Putamen (tissue), 1 donor: Measurements from ENCODE around the gene LRP10.
"Not testable (repeated sequence)": the region's sequence is repeated elsewhere in the genome, so short reads cannot be mapped to it uniquely, and the experiment has no call there.

Experiments used
- DNase-seq: peaks from one replicate; pipeline ENCODE4 v3.0.0-alpha.2; 2016; ENCODE audit warnings: low spot score

Gene LRP10

GRCh38 chr14:22887260-22887989 lies 15.9 kb downstream of the LRP10 start:
- no peak for DNase-seq

GRCh38 chr14:22887990-22888378 lies 16.4 kb downstream of the LRP10 start:
- DNase-seq: peak; percentile 65

- DNase-seq: no peak
Observed at GRCh38 chr14:22888662-22889061, 17.1 kb downstream of the LRP10 start.

- no peak for DNase-seq
Observed at GRCh38 chr14:22890416-22890815, 18.9 kb downstream of the LRP10 start.

- no peak for DNase-seq
Observed at GRCh38 chr14:22892488-22892887, 20.9 kb downstream of the LRP10 start.

GRCh38 chr14:22893706-22894105 lies 22.2 kb downstream of the LRP10 start:
- no peak for DNase-seq

- DNase-seq: no peak
Observed at GRCh38 chr14:22895402-22895801, 23.9 kb downstream of the LRP10 start.

GRCh38 chr14:22896356-22896755 lies 24.8 kb downstream of the LRP10 start:
- no peak for DNase-seq

GRCh38 chr14:22896760-22897159 lies 25.2 kb downstream of the LRP10 start:
- DNase-seq: no peak

- DNase-seq: no peak
Observed at GRCh38 chr14:22897357-22897756, 25.8 kb downstream of the LRP10 start.

GRCh38 chr14:22898302-22899090 lies 27.0 kb downstream of the LRP10 start:
- DNase-seq: no peak

GRCh38 chr14:22900081-22900799 lies 28.7 kb downstream of the LRP10 start:
- no peak for DNase-seq

- DNase-seq: no peak
Observed at GRCh38 chr14:22901799-22902198, 30.3 kb downstream of the LRP10 start.

- no peak for DNase-seq
Observed at GRCh38 chr14:22903742-22904087, 32.2 kb downstream of the LRP10 start.

- no peak for DNase-seq
Observed at GRCh38 chr14:22905627-22906026, 34.1 kb downstream of the LRP10 start.

GRCh38 chr14:22906073-22906472 lies 34.5 kb downstream of the LRP10 start:
- no peak for DNase-seq

GRCh38 chr14:22907429-22907828 lies 35.9 kb downstream of the LRP10 start:
- no peak for DNase-seq

GRCh38 chr14:22908601-22909000 lies 37.1 kb downstream of the LRP10 start:
- DNase-seq: no peak

GRCh38 chr14:22910916-22911315 lies 39.4 kb downstream of the LRP10 start:
- DNase-seq: no peak

- not testable (repeated sequence) for DNase-seq
Observed at GRCh38 chr14:22914836-22915235, 43.3 kb downstream of the LRP10 start.

- DNase-seq: no peak
Observed at GRCh38 chr14:22915886-22916521, 44.5 kb downstream of the LRP10 start.

- DNase-seq: peak; percentile 100
Observed at GRCh38 chr14:22918804-22919600, 47.5 kb downstream of the LRP10 start, which contains the start of gene RBM23. Gene RBM23 (minus strand): TSS chr14:22919149.
